DMS 273 (cell line): Measurements from ENCODE around the gene STAT3.
A peak's percentile ranks its signal among the peaks of the same experiment; 100 is the strongest.

Experiments used
- DNase-seq: peaks from one replicate; lab custom pipeline; 2025; ENCODE audit not compliant: unreplicated experiment; lab: John Stamatoyannopoulos, UW

The STAT3 gene

DNA sequence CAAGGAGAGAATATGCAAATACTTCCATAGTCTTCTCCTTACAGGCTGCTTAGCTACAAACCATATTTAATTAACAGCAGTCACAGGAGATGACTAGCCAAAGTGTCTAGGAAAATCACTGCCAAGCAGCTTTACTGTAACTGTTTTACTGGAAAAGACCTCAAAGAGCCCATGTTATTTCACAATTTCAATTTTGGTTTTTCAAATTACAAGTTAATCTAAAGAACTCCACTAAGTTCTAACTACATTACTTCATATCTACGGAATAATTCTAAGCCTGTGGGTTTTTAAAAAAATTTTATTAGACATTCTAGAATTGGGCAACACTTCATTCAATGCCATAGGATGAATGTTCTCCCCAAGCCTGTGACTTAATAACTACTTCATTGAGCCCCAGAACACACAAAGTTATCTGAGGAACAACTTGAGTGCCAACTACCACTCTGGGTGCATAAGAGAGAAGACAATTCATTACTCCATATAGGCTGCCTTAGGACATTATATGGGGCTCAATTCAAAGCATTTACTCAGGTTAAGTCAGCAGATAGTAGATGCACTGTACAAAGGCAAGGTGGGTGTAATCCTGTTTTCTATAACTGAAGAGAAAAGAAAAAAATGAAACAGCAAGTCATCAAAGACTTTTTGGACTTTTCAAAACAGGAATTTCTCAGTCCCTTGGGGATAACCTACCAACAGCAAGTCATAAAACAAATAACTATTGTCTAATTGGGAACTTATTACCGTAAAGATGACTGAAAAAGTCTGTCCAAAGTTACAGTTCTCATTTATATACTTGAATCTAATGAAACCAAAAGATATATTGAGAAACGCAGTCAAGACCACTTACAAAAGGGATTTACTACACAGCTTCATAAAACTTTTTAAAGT lies 33.0 kb downstream of the STAT3 start:
- no peak for DNase-seq

DNA sequence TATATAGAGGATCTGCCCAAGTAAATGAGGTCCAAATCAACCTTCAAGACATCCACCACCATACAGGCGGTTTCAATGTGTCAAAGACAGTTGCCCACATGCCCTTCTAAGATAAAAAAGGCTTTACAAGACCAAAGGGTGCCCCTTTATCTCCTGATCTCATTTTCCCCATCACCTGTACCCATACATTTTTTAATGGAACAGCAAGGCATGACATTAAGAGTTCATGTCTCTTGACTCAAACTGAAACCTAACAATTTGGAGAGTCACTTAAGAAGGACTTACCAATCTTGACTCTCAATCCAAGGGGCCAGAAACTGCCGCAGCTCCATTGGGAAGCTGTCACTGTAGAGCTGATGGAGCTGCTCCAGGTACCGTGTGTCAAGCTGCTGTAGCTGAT lies 40.1 kb downstream of the STAT3 start:
- DNase-seq: no peak

DNA sequence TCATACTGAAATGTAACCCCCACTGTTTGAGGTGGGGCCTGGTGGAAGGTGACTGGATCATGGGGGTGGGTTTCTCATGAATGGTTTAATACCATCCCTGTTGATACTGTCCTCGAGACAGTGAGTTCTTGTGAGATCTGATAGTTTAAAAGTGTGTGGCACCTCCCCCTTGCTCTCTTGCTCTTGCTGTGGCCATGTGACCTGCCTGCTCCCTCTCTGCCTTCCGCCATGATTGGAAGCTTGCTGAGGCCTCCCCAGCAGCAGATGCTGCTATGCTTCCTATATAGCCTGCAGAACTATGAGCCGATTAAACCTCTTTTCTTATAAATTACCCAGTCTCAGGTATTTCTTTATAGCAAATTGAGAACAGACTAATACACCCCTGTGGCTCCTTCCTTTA lies 40.6 kb downstream of the STAT3 start:
- no peak for DNase-seq

DNA sequence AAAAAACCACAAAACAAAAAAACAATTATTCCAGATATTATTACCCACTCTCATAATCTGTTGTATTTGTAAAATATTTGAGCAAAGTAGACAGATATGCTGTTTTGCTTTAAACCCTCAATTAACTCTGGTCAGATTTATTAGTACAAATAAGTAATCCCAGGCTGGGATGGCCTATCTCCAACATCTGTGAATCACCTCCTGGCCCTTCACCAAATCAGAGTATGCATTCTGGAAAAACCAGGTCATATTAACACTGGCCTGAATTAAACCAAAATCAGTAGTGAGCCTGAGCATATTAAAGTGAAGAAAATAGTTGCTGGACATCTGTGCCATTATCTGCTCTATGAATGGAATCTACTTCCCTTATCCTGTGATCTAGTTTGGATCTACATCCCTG lies 41.0 kb downstream of the STAT3 start:
- peak; percentile 54 for DNase-seq

DNA sequence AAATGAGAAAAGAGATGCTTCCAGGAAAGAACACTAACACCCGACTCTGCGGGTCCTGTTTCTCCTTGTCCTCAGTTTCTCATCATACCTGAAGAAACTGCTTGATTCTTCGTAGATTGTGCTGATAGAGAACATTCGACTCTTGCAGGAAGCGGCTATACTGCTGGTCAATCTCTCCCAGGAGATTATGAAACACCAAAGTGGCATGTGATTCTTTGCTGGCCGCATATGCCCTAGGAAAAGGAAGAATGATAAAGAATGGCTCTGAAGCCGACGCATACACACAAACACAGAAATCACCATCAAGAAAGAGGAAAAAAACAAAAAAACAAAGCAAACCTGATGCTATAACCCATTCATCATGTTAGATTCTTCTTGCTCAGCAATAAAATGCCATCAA lies 41.8 kb downstream of the STAT3 start:
- DNase-seq: no peak

DNA sequence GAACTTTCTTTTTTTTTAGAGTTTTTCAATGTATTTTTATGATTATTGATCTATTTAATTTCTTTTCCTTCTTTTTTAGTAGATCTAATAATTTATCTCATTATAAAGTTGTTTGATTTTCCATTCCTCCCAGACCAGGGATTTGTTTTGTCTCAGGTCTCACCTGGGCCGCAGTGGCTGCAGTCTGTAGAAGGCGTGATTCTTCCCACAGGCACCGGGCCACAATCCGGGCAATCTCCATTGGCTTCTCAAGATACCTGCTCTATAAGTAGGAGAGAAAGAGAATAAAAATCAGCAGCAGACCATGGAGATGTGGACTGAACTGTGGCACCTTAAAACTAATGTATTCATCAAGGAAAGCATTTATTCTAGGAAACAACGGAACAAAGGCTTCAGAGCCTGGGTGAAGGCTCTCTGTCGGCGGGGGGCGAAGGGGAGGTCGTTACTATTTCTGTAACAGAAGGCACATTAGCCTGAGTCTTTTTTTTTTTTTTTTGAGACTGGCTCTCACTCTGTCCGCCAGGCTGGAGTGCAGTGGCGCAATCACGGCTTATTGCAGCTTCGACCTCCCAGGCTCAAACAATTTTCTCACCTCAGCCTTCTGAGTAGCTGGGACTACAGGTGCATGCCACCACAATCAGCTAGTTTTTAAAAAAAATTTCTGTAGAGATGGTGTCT lies 42.7 kb downstream of the STAT3 start:
- no peak for DNase-seq

DNA sequence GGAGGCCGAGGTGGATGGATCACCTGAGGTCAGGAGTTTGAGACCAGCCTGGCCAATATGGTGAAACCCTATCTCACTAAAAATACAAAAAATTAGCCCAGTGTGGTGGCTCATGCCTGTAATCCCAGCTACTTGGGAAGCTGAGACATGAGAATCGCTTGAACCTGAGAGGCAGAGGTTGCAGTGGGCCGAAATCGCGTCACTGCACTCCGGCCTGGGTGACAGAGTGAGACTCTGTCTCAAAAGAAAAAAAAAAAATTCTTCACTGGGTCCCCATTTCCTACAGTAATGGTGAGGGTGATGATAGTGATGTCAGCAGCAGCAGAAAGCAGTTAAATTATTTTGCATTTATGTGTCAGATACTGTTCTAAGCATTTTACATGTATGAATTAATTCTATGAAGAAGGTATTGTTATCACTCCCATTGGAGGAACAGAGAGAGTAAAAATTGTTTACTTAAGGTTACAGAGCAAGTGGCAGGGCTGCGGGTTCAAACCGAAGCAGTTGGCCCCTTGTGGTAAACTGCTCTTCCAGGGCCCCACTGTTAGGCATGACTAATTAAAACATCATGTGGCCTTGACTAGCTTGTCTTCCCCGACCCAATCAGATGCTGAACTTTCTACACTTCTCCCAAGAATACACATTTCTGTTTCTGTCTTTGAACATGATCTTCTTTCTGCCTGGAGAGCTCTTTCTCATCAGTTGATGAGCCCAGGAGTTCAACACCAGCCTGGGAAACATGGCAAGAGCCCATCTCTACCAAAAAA lies 45.8 kb downstream of the STAT3 start:
- DNase-seq: no peak

DNA sequence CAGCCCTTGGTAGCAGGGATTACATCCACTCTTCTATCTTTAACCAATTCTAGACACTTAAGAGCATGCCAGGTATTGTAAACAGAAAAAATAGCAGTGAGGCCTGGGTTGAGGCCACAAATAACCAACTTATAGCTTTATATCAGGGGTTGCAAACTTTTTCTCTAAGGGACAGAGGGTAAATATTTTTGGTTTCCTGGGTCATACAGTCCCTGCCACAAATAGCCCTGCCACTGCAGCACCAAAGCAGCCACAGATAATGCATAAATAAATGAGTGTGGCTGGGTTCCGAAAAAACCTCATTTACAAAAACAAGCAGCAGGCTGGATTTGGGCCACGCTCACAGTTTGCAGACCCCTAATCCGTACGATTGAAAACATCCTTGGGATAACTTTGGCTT lies 46.7 kb downstream of the STAT3 start:
- DNase-seq: no peak

DNA sequence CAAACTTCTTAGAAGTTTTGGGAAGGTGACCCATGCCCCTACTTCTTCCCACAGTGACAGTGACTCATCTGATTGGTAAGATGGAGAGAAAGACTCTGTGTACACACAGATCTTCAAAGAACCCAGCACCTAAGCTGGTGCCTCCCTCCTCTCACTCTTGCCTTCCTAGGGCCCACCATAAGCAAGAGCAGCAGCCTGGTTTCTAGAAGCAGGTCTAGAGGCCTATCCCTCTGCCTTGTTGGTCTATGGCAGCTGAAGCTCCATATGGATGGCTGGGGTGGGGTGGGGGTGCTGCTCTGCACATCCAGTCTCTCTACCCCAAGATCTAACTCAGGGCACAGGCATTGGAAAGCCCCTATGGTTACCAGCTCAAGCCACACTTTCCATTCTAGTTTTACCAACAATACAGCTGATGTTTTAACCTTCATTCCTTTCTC lies 47.5 kb downstream of the STAT3 start:
- no peak for DNase-seq

DNA sequence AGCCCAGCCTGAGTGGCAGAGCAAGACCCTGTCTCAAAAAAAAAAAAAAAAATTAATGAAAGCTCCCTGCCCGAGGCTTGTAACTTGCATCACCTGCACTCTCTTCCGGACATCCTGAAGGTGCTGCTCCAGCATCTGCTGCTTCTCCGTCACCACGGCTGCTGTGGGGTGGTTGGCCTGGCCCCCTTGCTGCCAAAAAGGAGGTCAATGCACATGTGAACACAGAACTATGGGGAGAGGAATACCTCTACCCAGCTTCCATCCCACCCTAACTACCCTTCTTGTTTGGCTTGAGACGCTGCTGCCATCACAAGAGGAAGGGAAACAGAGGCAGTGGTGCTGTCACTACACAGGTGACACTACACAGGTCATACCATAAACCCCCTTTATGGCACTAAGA lies 49.0 kb downstream of the STAT3 start:
- DNase-seq: no peak

DNA sequence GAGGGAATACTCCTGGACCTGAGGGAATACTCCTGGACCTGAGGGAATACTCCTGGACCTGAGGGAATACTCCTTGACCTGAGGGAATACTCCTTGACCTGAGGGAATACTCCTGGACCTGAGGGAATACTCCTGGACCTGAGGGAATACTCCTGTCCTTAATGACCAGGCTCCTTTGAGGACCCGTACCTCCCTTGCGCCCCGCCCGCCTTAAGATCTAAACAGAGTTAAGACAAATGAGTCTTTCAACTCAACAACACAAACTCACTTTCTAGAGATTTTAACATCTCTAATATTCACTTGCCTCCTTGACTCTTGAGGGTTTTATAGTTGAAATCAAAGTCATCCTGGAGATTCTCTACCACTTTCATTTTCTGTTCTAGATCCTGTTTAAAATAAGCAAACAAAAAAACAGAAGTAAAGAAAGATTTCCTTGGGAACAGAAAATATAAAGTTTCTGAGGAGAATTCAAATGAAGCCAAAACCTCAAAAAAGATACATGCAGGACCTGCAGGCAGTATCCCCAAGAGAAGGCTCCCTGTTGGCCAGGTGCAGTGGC lies 49.7 kb downstream of the STAT3 start:
- no peak for DNase-seq

DNA sequence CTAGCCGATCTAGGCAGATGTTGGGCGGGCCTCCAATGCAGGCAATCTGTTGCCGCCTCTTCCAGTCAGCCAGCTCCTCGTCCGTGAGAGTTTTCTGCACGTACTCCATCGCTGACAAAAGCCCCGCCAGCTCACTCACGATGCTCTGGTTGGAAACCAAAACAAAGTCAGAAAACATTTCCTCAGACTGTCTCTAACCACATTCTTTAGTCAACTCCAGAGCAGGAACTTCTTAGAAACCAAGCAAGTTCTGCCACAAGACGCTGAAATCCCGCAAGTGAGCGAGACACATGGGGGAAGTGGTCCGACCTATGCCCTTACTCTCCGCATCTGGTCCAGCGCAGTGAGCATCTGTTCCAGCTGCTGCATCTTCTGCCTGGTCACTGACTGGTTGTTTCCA lies 50.8 kb downstream of the STAT3 start:
- peak; percentile 60 for DNase-seq

DNA sequence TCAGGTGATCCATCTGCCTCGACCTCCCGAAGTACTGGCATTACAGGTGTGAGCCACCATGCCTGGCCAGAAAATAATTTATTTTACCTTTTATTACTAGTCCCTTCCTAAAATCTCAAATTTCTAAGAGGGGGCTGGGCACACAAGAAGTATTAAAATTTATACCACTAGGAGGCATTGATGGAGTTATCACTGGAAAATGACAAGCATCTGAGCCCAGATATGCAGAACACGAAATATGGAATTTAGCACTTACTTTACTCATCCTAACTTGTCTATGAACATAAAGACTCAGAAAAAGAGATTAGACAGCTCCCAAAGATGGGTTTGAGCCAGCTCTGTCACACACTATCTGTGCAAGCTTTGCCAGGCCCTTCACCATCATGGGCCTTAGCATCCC lies 53.6 kb downstream of the STAT3 start:
- no peak for DNase-seq

DNA sequence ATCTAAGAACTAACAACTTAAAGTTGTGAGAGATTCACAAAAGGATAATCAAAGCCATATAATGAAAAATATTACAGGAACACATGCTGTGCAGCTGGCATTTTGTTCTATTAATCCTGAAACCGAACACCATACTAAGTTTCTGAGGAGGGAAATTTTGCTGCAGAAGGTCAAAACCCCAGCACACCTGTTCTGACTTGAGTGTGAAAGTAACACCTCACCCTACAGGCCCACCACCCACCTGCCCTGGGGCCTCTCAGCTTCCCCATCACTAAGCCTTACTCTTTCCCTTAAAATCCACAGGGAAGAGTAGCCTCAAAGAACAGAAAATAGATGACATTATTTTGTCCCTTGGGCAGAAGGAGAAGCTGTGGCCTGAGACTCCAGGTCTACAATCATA lies 55.2 kb downstream of the STAT3 start:
- DNase-seq: no peak

DNA sequence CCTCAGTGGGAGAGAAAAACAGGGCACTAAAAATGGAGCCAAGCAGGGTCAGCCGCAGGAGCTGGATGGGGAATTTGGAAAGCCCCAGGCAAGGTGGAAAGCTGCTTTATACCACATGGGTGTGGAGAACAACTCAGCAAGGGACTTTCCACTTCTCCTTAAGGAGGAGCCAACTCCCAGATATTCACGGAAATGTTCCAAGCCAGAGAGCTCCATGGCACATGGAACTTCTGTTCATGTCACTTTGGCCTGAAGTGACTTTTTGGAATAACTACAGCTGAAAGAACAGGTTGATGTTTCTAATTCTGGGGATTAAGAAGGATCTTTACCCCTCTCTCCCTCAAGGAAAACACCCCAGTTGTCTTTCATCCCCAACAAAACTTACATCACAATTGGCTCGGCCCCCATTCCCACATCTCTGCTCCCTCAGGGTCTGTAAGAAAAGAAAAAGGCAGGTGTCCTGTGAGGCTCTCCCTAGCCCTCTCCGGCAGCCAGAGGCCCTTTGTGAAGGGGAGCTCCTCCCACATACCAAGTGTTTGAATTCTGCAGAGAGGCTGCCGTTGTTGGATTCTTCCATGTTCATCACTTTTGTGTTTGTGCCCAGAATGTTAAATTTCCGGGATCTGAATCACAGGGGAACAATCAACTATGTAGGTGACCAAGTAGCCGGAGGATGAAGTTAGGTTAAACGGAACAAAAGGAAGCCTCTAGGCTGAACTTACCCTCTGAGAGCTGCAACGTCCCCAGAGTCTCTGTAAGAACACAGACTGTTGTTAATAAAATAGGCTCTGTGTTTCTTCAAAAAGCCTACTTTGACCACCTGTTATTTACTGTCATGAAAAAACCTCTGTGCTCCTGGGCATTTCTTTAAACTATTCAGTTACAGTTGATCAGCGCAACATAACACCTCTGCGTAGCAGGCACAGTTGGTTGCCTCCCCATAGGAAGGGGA lies 58.9 kb downstream of the STAT3 start:
- no peak for DNase-seq

DNA sequence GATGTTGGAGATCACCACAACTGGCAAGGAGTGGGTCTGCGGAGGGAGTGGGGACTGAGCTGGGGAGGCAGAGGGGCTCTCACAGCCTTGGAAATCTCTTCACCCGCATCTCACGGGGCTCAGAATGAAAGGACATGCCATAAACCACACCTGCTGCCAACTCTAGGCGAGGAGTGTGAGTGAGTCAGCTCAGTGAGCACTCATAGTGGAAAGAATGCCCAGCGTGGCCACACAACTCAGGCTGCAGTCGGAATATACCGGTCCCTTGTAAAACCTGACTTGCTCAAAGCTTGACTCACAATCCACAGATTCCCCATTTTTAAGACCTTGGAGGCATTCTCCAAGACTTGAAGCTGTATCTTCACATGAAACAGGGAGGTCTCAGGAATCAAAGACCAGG lies 63.2 kb downstream of the STAT3 start:
- no peak for DNase-seq

DNA sequence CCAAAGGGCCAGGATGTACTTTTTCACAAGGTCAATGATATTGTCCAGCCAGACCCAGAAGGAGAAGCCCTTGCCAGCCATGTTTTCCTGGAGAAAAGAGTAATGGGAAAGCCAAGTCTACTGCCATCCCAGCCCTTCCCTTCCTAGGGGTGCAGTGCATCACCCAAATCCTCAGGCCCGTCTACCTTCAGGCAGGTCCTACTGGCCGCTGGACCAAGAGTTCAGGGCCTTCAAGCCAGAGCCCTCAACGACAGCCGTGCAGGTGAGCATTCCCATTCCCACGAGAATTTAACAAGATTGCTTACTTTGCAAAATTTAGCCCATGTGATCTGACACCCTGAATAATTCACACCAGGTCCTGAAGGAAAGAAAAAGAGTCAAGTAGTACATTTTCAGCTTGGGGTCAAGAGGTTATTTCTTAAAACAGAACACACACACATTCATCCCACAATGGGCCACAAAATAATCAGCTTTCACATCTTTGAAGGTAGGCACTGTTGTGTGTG lies 64.9 kb downstream of the STAT3 start:
- no peak for DNase-seq

DNA sequence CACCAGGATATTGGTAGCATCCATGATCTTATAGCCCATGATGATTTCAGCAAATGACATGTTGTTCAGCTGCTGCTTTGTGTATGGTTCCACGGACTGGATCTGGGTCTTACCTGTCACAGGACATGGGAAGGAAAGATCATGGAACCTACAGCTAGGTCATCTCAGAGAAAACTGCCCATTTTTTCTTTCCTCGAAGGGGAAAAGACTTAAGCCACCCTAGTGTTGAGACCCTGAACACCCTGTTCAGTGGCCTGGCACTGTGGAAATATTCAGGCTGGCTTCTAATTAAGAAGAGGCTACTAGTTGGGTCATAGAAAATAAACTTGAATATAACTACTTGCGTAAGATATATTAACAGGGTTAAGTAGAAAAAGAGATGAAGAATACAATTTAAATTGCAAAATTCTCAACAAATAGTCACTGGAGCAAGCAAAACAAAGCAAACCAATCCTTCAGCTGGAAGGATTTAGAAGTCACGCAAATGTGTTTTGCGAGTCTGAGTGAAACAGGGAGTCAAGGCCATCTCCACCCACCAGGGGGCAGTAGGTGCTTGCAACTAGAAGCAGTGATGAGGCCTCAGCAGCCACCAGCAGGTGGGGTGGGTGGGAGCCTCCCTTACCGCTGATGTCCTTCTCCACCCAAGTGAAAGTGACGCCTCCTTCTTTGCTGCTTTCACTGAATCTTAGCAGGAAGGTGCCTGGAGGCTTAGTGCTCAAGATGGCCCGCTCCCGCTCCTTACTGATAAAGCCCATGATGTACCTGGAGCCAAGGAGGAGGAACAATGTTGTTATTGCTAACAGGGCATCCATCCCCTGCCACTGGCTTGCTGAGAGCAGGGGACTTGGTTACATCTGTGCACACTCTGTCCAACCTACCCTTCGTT lies 65.6 kb downstream of the STAT3 start:
- DNase-seq: peak; percentile 97

DNA sequence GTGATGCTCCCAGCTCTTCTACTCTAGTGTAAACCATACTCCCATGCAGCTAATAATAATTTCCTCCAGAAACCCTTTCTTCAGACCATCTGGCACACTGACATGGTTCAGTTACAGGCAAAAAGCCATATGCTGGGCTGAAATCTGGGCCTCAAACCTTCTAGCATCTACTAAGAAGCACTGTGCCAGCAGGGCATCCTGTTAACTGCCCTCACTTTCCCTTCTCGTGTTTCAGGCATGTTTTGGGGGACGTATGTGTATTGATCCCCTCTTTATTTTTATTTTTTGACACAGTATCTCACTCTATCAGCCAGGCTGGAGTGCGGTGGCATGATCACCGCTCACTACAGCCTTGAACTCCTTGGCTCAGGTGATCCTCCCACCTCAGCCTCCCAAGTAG lies 66.7 kb downstream of the STAT3 start:
- peak; percentile 92 for DNase-seq
